ENCODE measurements around the gene PPP1R1B.

DNA sequence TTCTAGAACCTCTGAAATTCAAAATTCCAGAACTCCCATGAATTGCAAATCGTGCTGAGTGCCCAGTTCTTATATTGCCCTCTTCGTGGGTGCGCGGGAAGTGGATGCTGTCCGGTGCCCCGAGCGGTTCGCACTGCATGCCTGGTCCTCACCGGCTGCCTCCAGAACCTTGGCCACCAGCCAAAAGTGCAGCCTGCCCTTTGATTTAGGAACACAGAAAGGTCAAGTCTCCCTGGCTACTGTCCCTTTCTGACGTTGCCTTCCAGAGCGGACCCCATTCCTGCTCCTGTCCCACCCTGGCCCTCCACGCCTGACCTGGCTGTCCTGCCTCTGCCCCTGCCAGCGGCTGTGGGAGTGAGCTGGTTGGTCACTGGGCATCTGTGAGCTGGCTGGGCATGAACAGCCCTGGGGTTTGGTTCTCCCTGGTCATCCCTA lies 28.7 kb upstream of the PPP1R1B start:
- TF ChIP-seq, protein P1, sequence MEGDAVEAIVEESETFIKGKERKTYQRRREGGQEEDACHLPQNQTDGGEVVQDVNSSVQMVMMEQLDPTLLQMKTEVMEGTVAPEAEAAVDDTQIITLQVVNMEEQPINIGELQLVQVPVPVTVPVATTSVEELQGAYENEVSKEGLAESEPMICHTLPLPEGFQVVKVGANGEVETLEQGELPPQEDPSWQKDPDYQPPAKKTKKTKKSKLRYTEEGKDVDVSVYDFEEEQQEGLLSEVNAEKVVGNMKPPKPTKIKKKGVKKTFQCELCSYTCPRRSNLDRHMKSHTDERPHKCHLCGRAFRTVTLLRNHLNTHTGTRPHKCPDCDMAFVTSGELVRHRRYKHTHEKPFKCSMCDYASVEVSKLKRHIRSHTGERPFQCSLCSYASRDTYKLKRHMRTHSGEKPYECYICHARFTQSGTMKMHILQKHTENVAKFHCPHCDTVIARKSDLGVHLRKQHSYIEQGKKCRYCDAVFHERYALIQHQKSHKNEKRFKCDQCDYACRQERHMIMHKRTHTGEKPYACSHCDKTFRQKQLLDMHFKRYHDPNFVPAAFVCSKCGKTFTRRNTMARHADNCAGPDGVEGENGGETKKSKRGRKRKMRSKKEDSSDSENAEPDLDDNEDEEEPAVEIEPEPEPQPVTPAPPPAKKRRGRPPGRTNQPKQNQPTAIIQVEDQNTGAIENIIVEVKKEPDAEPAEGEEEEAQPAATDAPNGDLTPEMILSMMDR (conservative IDR thresholded peaks at IDR 0.05; ENCODE audit: low read length) = no peak
- no peak for TF ChIP-seq EZH2phosphoT487 (IDR thresholded peaks at IDR 0.05; ENCODE audit: borderline replicate concordance)

Data from Loucy (cell line).